ENCODE data around the gene BCCIP. TPM values are rescaled to one million over a fixed set of nuclear protein-coding genes. Genes with fewer than 3 reads are reported as not detected.

Gene BCCIP
- total RNA-seq, 4 donors from 2014 or later, result 33.7 to 82.5 (median 45.9) TPM

DNA sequence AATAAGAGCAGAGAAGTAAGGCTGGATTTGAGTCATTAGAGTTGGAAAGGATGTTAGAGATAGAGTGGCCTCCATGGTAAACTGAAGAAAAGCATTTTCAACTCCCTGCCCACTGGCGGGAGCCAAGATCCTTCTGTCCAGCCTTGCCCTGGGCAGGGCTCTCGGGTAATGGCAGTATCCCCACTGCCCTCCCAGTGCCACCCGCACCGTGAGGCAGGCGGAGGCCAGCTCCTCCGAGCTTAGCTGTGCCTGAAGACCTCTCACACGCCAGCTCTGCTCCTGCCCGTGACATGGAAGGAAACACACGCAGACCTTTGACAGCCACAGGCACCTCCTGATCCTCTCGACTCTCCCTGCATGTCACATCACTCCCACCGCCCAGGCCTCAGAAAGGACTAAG, 22.3 kb downstream of the BCCIP start:
- TF ChIP-seq, protein P1, sequence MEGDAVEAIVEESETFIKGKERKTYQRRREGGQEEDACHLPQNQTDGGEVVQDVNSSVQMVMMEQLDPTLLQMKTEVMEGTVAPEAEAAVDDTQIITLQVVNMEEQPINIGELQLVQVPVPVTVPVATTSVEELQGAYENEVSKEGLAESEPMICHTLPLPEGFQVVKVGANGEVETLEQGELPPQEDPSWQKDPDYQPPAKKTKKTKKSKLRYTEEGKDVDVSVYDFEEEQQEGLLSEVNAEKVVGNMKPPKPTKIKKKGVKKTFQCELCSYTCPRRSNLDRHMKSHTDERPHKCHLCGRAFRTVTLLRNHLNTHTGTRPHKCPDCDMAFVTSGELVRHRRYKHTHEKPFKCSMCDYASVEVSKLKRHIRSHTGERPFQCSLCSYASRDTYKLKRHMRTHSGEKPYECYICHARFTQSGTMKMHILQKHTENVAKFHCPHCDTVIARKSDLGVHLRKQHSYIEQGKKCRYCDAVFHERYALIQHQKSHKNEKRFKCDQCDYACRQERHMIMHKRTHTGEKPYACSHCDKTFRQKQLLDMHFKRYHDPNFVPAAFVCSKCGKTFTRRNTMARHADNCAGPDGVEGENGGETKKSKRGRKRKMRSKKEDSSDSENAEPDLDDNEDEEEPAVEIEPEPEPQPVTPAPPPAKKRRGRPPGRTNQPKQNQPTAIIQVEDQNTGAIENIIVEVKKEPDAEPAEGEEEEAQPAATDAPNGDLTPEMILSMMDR (IDR thresholded peaks at IDR 0.05; ENCODE audit: low read depth), result no peak

DNA sequence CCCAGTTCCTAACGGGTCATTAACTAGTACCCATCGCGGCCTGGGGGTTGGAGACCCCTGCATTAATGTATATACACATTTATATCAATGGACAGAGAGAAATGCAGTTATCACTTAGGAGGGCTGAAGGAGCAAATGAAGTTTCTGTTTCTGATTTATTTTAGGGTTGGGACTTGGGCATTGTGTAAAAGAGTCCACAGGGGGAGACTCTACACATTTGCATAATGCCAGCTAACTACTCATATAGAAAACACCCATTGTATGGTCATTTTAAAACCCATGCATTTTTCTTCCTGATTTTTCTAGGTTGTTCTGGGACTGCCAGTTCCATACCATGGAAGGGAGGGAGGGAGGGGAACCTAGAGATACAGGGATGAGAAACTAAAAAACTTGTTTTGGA, 23.5 kb downstream of the BCCIP start:
- TF ChIP-seq, protein P1 (IDR thresholded peaks at IDR 0.05; ENCODE audit: low read depth), result no peak

DNA sequence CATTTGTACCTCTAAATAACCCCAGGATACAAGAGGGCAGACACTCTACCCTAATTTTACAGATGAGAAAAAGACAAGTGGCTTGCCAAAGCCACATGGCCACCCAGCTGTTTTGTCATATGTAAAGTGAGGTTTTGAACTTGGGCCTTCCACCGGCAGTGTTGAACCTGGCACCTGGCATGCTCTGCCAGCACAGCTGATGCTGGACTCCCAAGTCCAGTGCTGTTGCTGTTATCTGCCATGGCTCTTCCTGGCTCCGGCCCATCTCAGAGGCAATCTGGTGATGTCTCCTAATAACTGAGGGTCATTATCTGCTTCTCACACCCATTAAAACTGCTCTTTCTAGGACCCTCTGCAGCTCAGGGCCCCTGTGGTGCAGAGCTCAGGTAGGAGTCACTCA, 25.0 kb downstream of the BCCIP start:
- TF ChIP-seq, protein P1 (IDR thresholded peaks at IDR 0.05; ENCODE audit: low read depth), result no peak

DNA sequence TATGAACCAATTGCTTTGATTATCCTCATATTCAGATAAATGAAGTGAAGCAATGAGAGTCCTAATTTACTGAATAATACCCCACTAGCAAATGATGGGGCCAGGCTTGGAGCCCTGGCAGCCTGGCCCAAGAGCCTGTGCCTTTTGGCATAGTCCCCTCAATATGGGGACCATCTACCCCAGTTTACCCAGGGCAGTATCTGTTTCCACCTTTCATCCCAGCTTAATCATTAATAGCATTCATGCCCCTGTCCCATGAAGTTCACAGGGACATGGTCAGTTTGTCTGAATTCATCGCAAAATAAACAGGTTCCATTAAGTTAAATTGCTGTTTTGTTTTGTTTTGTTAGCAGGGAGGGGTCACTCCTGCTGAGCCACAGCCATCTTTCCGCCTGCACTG, 25.5 kb downstream of the BCCIP start:
- TF ChIP-seq, protein P1 (IDR thresholded peaks at IDR 0.05; ENCODE audit: low read depth), result no peak

DNA sequence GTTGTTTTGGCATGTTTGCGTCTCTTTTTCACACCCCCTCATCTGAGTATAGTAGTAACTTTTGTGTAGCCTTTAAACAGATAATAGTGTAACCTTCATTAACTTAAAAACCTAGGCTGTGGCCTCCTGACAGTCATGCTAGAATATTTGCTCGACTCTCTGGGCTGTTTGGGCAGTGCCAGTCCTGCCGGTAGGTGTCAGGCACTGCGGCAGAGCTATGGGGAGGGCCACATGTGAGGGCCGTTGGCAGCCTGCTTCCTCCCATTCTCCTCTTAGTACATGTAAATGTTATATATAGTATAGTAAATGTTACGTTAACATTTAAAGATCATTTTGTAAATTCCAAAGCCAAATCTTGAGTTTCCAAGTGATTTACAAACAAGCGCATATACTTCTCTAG, 26.1 kb downstream of the BCCIP start:
- TF ChIP-seq, protein P1 (IDR thresholded peaks at IDR 0.05; ENCODE audit: low read depth), result no peak

DNA sequence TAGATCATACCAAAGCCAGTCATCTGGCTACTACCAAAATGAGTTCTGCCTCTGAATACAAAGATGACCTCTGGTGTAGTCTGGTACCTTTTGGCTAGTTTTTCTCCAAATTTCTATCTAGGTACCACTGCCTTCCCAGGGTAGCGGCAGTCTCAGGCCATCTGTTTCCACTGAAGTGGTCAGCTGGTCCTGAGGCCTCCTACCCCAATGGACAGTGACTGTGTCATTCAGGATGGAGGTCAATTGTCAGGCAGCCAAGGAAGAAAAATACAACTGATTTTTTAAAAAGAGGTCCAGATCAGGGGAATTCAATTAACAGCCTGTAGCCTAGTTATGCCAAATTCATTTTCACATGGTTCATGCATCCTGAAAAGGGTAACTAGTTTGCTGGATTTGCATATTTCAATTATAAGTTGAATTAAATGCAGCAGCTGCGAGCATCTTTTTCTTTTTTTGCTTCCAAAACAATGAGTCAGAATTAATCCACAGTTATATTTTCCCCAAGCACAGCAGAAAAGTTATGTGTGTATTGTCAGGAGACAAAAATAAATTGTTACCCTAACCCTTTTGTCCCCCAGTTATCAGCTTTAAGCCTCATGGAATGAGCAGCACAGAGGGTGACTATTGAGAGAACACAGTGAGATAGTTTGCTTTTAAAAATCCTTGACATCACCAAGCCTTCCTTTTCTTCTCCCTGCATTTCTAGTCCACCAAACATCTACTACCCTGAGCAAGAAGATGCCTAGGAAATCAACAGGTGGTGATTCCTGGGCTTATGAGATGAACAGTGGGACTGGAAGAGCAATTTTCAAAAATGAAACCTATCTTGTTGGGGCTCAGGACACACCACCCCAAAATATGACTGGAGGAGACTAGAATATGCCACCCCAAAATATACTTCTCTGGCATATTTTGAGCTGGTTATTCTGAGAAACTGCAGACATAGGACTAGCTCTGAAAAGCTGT, 27.7 kb downstream of the BCCIP start:
- TF ChIP-seq, protein P1 (IDR thresholded peaks at IDR 0.05; ENCODE audit: low read depth), result no peak

DNA sequence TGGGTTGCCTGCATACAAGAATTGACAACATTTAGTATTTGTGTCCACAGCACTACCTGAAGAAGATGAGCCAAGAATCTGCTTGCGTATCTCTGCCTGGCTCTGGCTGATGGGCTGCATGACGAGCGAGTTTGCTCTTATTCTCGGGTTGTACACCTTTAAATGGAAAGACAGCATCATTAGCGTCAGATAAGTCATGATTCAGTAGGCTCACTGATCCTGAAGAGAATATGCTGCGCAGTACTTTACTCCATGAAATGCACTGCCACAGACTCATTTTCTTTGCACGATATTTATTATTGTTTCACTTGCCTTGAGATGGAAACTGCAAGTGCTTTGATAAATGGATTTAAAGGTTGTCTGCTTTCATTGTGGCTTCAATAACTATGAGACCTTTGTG, 29.1 kb downstream of the BCCIP start:
- TF ChIP-seq, protein P1 (IDR thresholded peaks at IDR 0.05; ENCODE audit: low read depth), result no peak

Measured in subcutaneous adipose tissue (tissue), 4 donors.